ENCODE results near the gene BATF3. TPM values are rescaled to one million over a fixed set of nuclear protein-coding genes. Genes with fewer than 3 reads are reported as not detected.
A peak's percentile ranks its signal among the peaks of the same experiment; 100 is the strongest.

BATF3 gene
- total RNA-seq, 2 donors from 2014 or later: 0.96 to 3.3 TPM

DNA sequence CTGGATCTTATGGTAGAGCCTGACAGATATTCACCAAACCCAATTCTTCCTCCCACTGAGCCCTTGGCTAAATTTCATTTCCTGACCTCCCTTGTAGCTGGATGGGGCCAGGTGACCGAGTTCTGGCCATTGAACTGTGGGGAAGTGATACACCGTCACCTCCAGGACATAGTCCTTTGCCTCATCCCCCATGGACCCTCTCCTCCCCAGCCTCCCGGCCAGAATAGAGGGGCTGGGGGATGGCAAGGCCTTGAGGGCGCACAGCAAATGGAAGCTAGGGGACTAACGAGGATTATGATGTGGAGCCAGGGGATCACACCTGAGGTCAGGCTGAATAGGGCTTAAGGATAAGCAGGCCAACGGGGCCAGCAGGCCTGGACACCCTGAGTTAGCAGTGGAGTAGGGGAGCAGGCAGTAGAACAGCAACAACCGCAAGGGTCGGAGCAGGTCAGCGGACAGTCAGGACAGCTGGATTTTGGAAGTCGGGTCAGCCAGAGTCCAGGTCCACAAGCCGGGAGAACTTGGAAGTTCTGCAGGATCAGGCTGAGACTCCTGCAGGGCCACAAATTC is 15.0 kb downstream of the BATF3 start:
- Histone ChIP-seq H3K27ac (no peak overlapping the region), H3K27me3 (no peaks in the 10 kb centered on the region), H3K4me1 (no peaks in the 10 kb centered on the region), H3K36me3 (no peaks in the 10 kb centered on the region), H3K4me3 (no peak overlapping the region), H3K9me3 (no peaks in the 10 kb centered on the region)
- no peak for DNase-seq (ENCODE audit: low spot score)
- no peak for TF ChIP-seq CTCF (IDR thresholded peaks at IDR 0.05)

DNA sequence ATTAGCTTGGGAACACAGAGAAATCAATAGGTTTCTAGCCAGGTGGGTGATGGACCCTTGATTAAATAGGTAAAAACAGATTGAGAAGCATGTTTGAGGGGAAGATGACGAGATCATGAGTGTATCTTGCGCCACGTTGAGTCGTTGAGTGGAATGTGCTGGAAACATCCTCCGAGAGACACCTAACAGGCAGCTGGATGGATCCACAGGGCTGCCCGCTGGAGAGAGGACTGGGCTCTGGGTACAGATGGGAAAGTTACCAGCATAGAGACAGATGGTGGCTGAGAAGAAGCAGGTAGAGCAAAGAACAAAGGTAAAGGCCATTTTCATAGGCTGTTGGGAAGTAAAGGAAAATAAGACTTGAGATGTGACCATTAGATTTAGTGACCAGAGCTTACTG is 15.6 kb downstream of the BATF3 start:
- Histone ChIP-seq H3K9me3 (no peaks in the 10 kb centered on the region), H3K36me3 (no peaks in the 10 kb centered on the region), H3K27ac (no peak overlapping the region), H3K4me3 (no peak overlapping the region), H3K4me1 (no peaks in the 10 kb centered on the region), H3K27me3 (no peaks in the 10 kb centered on the region)
- no peak for DNase-seq (ENCODE audit: low spot score)
- TF ChIP-seq CTCF (IDR thresholded peaks at IDR 0.05): no peak

DNA sequence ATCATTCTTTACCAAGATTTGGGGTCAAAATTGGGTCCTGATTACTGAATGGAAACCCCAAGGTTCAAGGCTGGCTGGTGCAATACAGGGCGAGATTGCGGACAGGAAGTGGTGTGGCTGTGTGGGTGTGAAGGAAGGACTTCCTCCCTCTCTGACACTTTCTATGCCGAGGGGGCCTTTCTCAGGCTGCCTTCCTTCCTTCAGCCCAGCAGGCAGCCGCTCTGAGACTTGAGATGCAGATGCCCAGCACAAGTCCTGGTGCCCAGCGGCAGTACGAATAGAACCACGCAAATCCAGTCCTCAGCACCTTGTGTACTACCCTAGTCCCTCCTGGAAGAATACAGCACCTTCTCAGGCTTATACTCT is 16.3 kb downstream of the BATF3 start:
- no peaks in the 10 kb centered on the region for H3K36me3 ChIP-seq
- no peak overlapping the region for H3K4me3 ChIP-seq
- no peak overlapping the region for H3K27ac ChIP-seq
- TF ChIP-seq CTCF (IDR thresholded peaks at IDR 0.05): no peak
- H3K27me3 ChIP-seq: no peaks in the 10 kb centered on the region
- H3K9me3 ChIP-seq: no peaks in the 10 kb centered on the region
- DNase-seq (ENCODE audit: low spot score): no peak
- H3K4me1 ChIP-seq: no peaks in the 10 kb centered on the region

GRCh38 chr1:212680680-212681389 is 18.8 kb downstream of the BATF3 start:
- no peak for DNase-seq (ENCODE audit: low spot score)
- no peak for TF ChIP-seq CTCF (IDR thresholded peaks at IDR 0.05)
- no peaks in the 10 kb centered on the region for H3K4me1 ChIP-seq

GRCh38 chr1:212678456-212679410 is 20.9 kb downstream of the BATF3 start:
- Histone ChIP-seq H3K27ac (no peak overlapping the region), H3K27me3 (no peaks in the 10 kb centered on the region), H3K9me3 (no peaks in the 10 kb centered on the region), H3K4me1 (no peaks in the 10 kb centered on the region), H3K36me3 (no peaks in the 10 kb centered on the region), H3K4me3 (no peak overlapping the region)
- DNase-seq (ENCODE audit: low spot score): peak; percentile 43
- TF ChIP-seq CTCF (IDR thresholded peaks at IDR 0.05): no peak

More at GRCh38 chr1:212680680-212681389, 18.8 kb downstream of the BATF3 start:
- Histone ChIP-seq H3K4me3 (no peak overlapping the region), H3K27me3 (no peaks in the 10 kb centered on the region), H3K9me3 (no peaks in the 10 kb centered on the region), H3K36me3 (no peaks in the 10 kb centered on the region), H3K27ac (no peak overlapping the region)

Measured in right atrium auricular region (tissue), 2 donors.